ENCODE results near the gene CLHC1.

CLHC1 gene

DNA sequence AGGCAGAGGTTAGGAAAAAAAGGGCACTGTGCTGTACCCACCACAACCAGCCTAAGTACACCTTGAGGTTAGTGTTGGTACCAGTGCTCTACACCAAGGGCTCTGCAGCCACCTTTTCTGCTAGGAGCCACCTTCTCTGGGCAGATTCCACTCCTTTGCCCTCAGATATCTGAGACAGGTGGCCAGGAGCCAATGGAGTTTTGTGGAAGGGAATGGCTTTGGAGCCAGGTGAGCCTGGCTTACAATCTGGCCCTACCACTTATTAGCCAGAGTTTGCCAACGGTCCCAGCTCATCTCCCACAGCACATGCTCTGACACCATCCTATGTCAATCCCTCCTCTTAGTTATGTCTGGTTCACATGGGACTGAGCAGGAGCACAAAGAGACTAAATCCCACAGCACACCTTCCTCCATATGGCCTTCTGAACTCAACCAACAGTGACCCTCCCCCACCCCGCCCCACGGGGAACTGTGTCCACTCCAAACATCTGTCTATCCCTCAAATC lies 77.5 kb downstream of the CLHC1 start:
- TF ChIP-seq, protein P1, sequence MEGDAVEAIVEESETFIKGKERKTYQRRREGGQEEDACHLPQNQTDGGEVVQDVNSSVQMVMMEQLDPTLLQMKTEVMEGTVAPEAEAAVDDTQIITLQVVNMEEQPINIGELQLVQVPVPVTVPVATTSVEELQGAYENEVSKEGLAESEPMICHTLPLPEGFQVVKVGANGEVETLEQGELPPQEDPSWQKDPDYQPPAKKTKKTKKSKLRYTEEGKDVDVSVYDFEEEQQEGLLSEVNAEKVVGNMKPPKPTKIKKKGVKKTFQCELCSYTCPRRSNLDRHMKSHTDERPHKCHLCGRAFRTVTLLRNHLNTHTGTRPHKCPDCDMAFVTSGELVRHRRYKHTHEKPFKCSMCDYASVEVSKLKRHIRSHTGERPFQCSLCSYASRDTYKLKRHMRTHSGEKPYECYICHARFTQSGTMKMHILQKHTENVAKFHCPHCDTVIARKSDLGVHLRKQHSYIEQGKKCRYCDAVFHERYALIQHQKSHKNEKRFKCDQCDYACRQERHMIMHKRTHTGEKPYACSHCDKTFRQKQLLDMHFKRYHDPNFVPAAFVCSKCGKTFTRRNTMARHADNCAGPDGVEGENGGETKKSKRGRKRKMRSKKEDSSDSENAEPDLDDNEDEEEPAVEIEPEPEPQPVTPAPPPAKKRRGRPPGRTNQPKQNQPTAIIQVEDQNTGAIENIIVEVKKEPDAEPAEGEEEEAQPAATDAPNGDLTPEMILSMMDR (IDR thresholded peaks at IDR 0.05; ENCODE audit: low read depth, low read length): no peak

DNA sequence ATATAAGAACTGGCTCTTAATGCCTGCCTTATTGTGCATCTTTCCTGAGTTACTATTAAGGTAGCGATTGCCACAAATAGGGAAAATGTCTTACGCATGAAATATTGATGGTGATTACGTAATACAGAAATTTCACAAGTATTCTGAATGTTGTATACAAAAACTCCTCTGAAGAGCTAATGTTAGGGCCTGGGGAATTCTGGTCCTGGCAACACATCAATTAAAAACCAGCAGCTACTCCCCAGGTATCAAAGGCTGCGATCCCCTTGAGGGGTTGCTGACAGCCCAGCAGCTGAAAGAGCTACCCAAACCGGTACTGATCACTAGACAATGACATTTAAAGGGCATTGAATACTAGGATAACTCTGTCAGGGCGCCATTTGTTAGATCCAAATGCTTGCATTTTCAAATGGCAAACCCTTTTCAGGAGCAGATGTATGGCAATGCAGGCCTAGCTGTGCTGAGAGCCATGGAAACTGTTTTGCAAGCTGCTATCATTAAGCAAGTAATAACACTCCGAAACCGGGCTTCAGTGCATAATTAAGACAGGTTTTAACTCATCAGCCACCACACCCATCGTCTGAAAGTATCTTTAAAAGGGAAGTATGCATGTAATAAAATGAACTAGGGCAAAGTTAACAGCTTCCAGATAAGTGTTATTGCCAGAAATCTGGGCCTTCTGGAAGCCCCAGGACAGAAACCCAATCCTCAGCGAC lies 78.4 kb downstream of the CLHC1 start:
- no peak overlapping the region for H3K4me3 ChIP-seq (ENCODE audit: low read depth, low read length)
- TF ChIP-seq, protein P1 (IDR thresholded peaks at IDR 0.05; ENCODE audit: low read depth, low read length): no peak

More for the DNA sequence above, 77.5 kb downstream of the CLHC1 start:
- no peak overlapping the region for H3K4me3 ChIP-seq (ENCODE audit: low read depth, low read length)

DNA sequence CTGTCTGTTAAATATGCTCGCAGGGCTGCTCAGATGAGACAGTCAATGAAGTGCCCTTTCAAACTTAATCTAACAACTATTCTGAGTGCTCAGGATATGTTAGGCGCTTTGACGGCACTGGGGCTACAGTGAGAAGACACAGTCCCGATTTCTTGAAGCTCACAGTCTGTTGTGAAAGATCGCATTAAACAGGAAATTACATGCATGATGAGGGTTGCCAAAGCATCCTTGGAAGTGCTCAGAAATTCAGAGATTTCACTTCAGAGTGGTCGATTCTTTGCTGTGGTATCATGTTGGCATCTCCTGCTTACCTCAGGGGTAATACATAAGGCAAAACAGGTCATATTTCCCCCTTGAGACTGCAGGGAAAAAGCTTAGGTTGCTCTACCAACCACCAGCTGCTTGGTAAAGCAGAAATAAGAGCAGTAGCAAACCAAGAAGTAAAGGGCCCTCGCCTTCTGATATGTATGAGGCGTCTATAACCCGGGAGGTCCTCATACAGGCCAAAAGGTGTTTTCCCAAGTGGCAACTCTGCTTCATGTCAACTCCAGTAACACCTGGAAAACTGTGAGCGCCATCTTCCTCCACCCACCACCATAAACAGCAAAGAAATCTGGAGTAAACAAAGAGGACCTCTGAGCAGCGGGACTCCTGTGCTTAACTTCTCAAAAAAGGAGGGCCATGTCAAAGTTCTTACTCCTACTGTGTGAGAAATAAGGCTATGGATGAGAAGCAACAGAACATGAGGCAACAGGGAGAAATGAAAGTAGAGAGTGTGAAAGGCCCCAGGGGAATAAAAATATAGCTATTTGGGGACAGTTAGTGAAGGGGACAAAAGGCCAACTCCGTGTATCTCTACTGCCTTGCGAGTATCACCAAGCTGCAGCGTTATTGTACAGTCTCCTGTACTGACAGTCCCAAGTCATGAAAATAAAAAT lies 79.3 kb downstream of the CLHC1 start:
- no peak overlapping the region for H3K4me3 ChIP-seq (ENCODE audit: low read depth, low read length)
- TF ChIP-seq, protein P1 (IDR thresholded peaks at IDR 0.05; ENCODE audit: low read depth, low read length): no peak

DNA sequence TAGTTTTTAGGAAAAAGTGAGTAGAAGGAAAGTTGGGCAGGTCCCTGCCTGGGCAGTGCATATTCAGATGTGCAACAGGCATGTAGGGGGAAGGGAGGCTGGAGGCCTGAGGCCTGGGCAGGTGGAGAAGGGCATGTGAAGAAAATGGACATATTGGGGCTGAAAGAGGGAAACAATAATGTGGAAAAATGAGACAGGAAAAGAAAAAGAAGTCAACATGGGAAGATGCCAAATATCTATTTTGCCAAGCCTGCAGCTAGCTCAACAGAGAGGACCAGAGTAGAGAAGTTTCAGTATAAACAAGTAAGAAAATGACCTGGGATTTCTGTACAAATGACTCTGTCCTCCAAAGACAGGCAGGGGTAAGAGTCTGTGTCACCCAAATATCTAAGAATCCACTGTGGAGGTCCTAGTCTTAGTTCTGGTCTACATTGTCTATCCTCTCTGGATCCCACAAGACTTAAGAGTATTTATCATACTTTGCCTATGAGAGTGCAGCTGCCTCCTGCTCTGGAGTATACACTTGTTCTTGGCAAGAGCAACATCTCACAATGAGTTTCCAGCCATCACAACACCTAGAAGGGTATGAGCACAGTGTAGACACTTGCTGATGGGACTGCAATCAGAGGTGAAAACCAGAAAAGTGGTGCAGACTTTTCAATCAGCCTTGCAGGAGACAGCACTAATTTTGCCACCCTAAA lies 80.2 kb downstream of the CLHC1 start:
- TF ChIP-seq, protein P1 (IDR thresholded peaks at IDR 0.05; ENCODE audit: low read depth, low read length): no peak
- H3K4me3 ChIP-seq (ENCODE audit: low read depth, low read length): no peak overlapping the region

DNA sequence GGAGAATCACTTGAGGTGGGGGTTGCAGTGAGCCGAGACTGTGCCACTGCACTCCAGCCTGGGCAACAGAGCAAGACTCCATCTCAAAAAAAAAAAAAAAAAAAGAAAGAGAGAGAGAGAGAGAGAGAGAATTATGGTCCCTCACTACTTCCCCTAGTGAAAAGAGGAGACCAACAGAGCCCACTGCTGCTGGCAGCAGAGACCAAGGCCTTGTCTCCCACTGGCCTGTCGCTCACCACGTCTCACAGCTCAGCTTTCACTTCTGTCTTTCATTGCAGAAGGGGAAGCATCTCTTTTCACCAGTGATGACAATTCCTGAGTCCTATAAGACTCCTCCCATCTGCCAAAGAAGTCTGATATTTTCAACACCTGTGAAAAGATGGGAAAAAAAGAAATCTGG lies 81.3 kb downstream of the CLHC1 start:
- no peak overlapping the region for H3K4me3 ChIP-seq (ENCODE audit: low read depth, low read length)
- TF ChIP-seq, protein P1 (IDR thresholded peaks at IDR 0.05; ENCODE audit: low read depth, low read length): no peak

DNA sequence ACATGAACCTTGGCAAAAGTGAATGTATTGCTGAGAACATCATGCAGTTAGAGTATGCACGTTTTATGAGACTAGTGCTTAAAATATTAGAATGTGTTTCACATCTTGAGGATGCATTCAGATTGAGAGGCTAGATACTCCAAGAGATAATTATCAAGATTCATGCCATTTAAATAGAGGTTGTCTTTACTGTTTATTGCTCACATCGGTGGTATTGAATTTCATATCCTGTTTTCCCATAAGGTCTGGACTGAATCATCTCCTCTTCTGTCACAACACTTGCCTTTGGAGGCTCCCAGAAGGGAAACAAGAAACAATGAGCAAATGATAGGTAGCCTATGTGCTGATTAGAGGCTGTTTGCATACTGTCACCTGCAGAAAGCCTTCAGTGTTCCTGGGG lies 83.8 kb downstream of the CLHC1 start:
- TF ChIP-seq, protein P1 (IDR thresholded peaks at IDR 0.05; ENCODE audit: low read depth, low read length): no peak
- no peak overlapping the region for H3K4me3 ChIP-seq (ENCODE audit: low read depth, low read length)
